Activated CD8-positive, alpha-beta memory T cell treated with anti-CD3 and anti-CD28 coated beads, Interleukin-2, amount 50 U/mL, for 24 hours (primary cell): Measurements from ENCODE around the gene CDH22.

Experiments used
- DNase-seq: peaks from one replicate; pipeline ENCODE4 v3.0.0-alpha.2; 2020; ENCODE audit errors: extremely low read depth

CDH22 gene

GRCh38 chr20:46324379-46324778 lies 16.1 kb upstream of the CDH22 start:
- DNase-seq = no peak

- no peak for DNase-seq
These were observed 15.3 kb upstream of the CDH22 start for GRCh38 chr20:46323557-46323956.

- DNase-seq = no peak
These were observed 14.3 kb upstream of the CDH22 start for GRCh38 chr20:46322641-46323040.

GRCh38 chr20:46317685-46318177 lies 9.4 kb upstream of the CDH22 start:
- DNase-seq = no peak

GRCh38 chr20:46316984-46317684 lies 8.8 kb upstream of the CDH22 start:
- DNase-seq = no peak

- DNase-seq = no peak
These were observed 7.0 kb upstream of the CDH22 start for GRCh38 chr20:46315311-46315710.

- no peak for DNase-seq
These were observed 4.9 kb upstream of the CDH22 start for GRCh38 chr20:46312945-46313861.

- DNase-seq = no peak
These were observed 4.0 kb upstream of the CDH22 start for GRCh38 chr20:46312075-46312944.

- no peak for DNase-seq
These were observed 3.4 kb upstream of the CDH22 start for GRCh38 chr20:46311719-46312074.

- no peak for DNase-seq
These were observed 2.8 kb upstream of the CDH22 start for GRCh38 chr20:46311039-46311650.

GRCh38 chr20:46309945-46310344 lies 1.6 kb upstream of the CDH22 start:
- no peak for DNase-seq

- DNase-seq = no peak
These were observed 370 bp downstream of the CDH22 start for GRCh38 chr20:46307999-46308257.

GRCh38 chr20:46307139-46307998 lies 929 bp downstream of the CDH22 start:
- DNase-seq = peak; percentile 14

GRCh38 chr20:46306743-46307138 lies 1.6 kb downstream of the CDH22 start:
- no peak for DNase-seq

- DNase-seq = no peak
These were observed 2.3 kb downstream of the CDH22 start for GRCh38 chr20:46305973-46306360.

GRCh38 chr20:46305331-46305972 lies 2.8 kb downstream of the CDH22 start:
- no peak for DNase-seq

GRCh38 chr20:46304852-46305251 lies 3.4 kb downstream of the CDH22 start:
- no peak for DNase-seq

- DNase-seq = no peak
These were observed 3.9 kb downstream of the CDH22 start for GRCh38 chr20:46304361-46304760.

GRCh38 chr20:46303176-46303956 lies 4.9 kb downstream of the CDH22 start:
- DNase-seq = no peak

- DNase-seq = no peak
These were observed 6.2 kb downstream of the CDH22 start for GRCh38 chr20:46302106-46302505.
